ENCODE results near the gene JAKMIP2.
"Not testable (repeated sequence)": the region's sequence is repeated elsewhere in the genome, so short reads cannot be mapped to it uniquely, and the experiment has no call there.

- TF ChIP-seq EZH2phosphoT487 (IDR thresholded peaks at IDR 0.05; ENCODE audit: insufficient read depth, low read depth); EZH2 (IDR thresholded peaks at IDR 0.05; ENCODE audit: insufficient read depth, poor library complexity, severe bottlenecking): not testable (repeated sequence)
Observed at GRCh38 chr5:147827017-147827416, 44.5 kb upstream of the JAKMIP2 start.

Data from GM23248 (cell line).